NT2/D1 (cell line): ENCODE results near the gene HMGB1.

ENCODE experiments used
- DNase-seq: peaks from one replicate; pipeline ENCODE4 v3.0.0-alpha.2; 2011; ENCODE audit warnings: low read depth, low spot score
- H3K27me3 ChIP-seq: 2 replicates; pipeline ENCODE4 v1.6.0; 2011; ENCODE audit warnings: mild to moderate bottlenecking; ENCODE audit not compliant: insufficient read length, insufficient read depth
- H3K36me3 ChIP-seq: 2 replicates; pipeline ENCODE4 v1.6.1; 2011; ENCODE audit warnings: mild to moderate bottlenecking, low read length, mixed read lengths; ENCODE audit not compliant: insufficient read depth, insufficient read length
- H3K4me1 ChIP-seq: 2 replicates; pipeline ENCODE4 v1.5.1; 2011; ENCODE audit not compliant: insufficient read depth, insufficient read length
- H3K4me3 ChIP-seq: 2 replicates; pipeline ENCODE4 v1.5.1; 2011; ENCODE audit warnings: low read depth; ENCODE audit not compliant: insufficient read length
- H3K9ac ChIP-seq: 2 replicates; pipeline ENCODE4 v1.6.0; 2011; ENCODE audit warnings: low read depth; ENCODE audit not compliant: insufficient read length
- H3K9me3 ChIP-seq: 2 replicates; pipeline ENCODE4 v1.5.1; 2011; ENCODE audit warnings: mild to moderate bottlenecking, low read length; ENCODE audit not compliant: insufficient read depth
- SUZ12 ChIP-seq: IDR thresholded peaks from 2 replicates; pipeline ENCODE4 v1.6.1; 2011; ENCODE audit not compliant: insufficient read length, insufficient read depth; ENCODE audit errors: extremely low read depth
- YY1 ChIP-seq: IDR thresholded peaks from 2 replicates; pipeline ENCODE4 v1.6.1; 2011; ENCODE audit not compliant: insufficient read length, insufficient read depth
- ZNF274 ChIP-seq: IDR thresholded peaks from 2 replicates; pipeline ENCODE4 v1.6.1; 2011; ENCODE audit warnings: mild to moderate bottlenecking, low read depth, low read length

Gene HMGB1

DNA sequence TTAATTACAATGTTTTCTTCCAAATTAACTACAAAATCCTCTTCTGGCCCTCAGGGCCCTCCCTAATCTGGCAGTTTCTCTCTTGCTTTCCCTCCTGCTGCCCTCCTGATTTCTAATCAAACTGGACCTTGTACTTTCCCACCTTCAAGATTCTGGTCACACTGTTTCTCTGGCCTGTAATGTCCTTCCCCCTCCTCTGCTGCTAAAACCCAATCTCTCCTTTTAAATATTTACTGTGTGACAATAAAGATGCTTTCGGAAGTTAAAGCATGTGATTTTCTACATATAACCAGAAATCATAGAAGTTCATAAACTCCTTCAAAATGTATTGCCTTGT, 14.1 kb upstream of the HMGB1 start:
- TF ChIP-seq YY1 (no peak), SUZ12 (no peak), ZNF274 (no peak)
- H3K9ac ChIP-seq, result no peak overlapping the region
- no peak for DNase-seq
- no peaks in the 10 kb centered on the region for H3K27me3 ChIP-seq
- no peaks in the 10 kb centered on the region for H3K9me3 ChIP-seq
- no peaks in the 10 kb centered on the region for H3K4me1 ChIP-seq
- no peaks in the 10 kb centered on the region for H3K36me3 ChIP-seq
- no peak overlapping the region for H3K4me3 ChIP-seq

GRCh38 chr13:30479154-30479882, 13.6 kb upstream of the HMGB1 start:
- no peak for TF ChIP-seq ZNF274
- no peak for TF ChIP-seq SUZ12
- TF ChIP-seq YY1, result no peak
- no peaks in the 10 kb centered on the region for H3K27me3 ChIP-seq
- DNase-seq, result no peak
- H3K4me3 ChIP-seq, result no peak overlapping the region
- H3K36me3 ChIP-seq, result no peaks in the 10 kb centered on the region
- no peaks in the 10 kb centered on the region for H3K9me3 ChIP-seq
- no peak overlapping the region for H3K9ac ChIP-seq
- H3K4me1 ChIP-seq, result no peaks in the 10 kb centered on the region

DNA sequence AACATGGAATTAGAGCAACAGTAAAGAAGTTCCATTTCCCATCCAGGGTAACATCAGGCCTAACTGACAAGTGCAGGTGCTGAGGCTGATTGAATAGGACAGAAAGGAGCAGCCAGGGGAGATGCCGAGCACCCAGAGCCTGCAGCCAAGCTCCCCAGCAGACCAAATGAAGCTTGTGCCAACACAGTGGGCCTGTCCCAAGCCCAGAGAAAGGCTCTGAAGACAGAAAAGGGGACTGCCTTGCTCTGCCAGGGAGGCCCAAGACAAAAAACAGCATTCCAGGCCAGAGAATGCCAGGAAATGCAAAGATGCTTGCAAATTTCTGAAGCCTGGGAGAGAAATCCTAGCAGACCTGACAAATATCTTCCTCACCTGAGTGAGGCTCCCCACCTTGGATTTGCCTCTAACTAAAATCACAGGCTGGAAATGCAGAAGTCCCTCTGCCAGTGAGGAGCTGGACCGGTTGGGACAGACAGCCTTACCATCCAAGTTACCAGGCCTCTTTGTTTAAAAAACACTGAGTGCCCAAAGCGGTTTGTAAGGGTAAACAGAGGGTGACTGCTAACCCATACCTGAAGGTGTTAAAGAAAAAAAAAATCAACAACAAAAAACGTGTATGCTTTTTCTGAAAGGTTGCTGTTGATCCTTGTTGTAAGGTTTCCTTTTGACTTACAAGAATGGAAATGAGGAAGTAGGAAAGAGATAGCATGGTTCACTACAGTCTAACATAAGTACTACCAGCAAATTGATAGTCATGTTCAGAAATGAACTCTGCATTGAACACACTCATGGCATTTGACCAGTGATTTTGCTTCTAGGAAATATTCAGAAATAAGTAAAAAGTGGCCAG, 11.8 kb upstream of the HMGB1 start:
- TF ChIP-seq YY1, result no peak
- TF ChIP-seq SUZ12, result no peak
- no peak for TF ChIP-seq ZNF274
- Histone ChIP-seq H3K4me1 (no peaks in the 10 kb centered on the region), H3K36me3 (no peaks in the 10 kb centered on the region), H3K27me3 (no peaks in the 10 kb centered on the region), H3K9me3 (no peaks in the 10 kb centered on the region), H3K9ac (no peak overlapping the region), H3K4me3 (no peak overlapping the region)
- no peak for DNase-seq

- TF ChIP-seq YY1 (no peak), ZNF274 (no peak), SUZ12 (no peak)
- Histone ChIP-seq H3K9ac (no peak overlapping the region), H3K9me3 (no peaks in the 10 kb centered on the region), H3K4me1 (no peaks in the 10 kb centered on the region), H3K4me3 (no peak overlapping the region), H3K36me3 (no peaks in the 10 kb centered on the region), H3K27me3 (no peaks in the 10 kb centered on the region)
- no peak for DNase-seq
These were observed 7.9 kb upstream of the HMGB1 start for GRCh38 chr13:30473675-30474074.

DNA sequence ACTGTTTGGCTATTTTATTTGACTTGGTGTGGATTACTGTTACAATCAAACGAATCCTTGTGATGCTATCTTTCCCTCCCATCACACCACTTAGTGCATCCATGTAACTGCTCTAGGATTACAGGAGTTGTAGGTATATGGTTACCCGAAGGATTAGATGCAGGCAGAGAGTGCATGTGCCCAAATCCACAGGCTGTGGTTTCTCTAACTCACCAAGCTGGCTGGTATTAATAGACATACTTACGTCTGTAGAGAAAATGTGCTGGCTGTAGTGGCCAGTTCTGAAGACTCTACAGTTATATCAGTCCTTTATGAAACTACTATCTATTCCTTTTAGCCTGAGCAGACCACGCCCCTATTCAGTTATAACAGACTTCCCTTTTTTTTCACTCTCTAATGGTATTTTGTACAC, 1.1 kb upstream of the HMGB1 start:
- DNase-seq, result no peak
- Histone ChIP-seq H3K36me3 (peaks cover 24% of the 10 kb centered on the region), H3K4me1 (no peaks in the 10 kb centered on the region), H3K4me3 (no peak overlapping the region), H3K9ac (peak overlapping the region; percentile 76), H3K9me3 (no peaks in the 10 kb centered on the region), H3K27me3 (no peaks in the 10 kb centered on the region)
- TF ChIP-seq YY1 (no peak), ZNF274 (no peak), SUZ12 (no peak)

GRCh38 chr13:30466358-30466714, 600 bp upstream of the HMGB1 start:
- H3K27me3 ChIP-seq, result no peaks in the 10 kb centered on the region
- H3K9ac ChIP-seq, result peak overlapping the region; percentile 76
- peak overlapping the region; percentile 69 for H3K4me3 ChIP-seq
- no peaks in the 10 kb centered on the region for H3K9me3 ChIP-seq
- TF ChIP-seq SUZ12 (no peak), YY1 (no peak), ZNF274 (no peak)
- no peaks in the 10 kb centered on the region for H3K4me1 ChIP-seq
- DNase-seq, result no peak
- H3K36me3 ChIP-seq, result peaks cover 30% of the 10 kb centered on the region

DNA sequence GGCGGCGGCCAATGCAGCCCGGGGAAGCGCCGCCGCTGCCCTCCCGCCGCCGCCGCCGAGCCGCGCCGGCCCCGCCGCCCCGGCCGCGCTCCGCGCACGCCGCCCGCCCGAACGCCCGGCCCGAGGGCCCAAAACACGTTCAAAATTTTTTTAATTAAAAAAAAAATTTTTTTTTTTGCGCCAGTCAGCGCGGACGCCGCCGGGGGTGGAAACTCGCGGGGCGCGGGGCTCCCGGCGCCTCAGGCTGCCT, 468 bp downstream of the HMGB1 start:
- no peak for DNase-seq
- Histone ChIP-seq H3K27me3 (no peaks in the 10 kb centered on the region), H3K36me3 (peaks cover 31% of the 10 kb centered on the region), H3K9ac (peak overlapping the region; percentile 90), H3K4me3 (peak overlapping the region; percentile 69), H3K9me3 (no peaks in the 10 kb centered on the region), H3K4me1 (no peaks in the 10 kb centered on the region)
- no peak for TF ChIP-seq YY1
- no peak for TF ChIP-seq SUZ12
- TF ChIP-seq ZNF274, result no peak
